GM19240 (cell line): ENCODE data around the gene SLC13A5.

ENCODE experiments used
- DNase-seq: peaks from one replicate; pipeline ENCODE4 v3.0.0; 2011; ENCODE audit warnings: low spot score; ENCODE audit not compliant: insufficient read length

The SLC13A5 gene

DNA sequence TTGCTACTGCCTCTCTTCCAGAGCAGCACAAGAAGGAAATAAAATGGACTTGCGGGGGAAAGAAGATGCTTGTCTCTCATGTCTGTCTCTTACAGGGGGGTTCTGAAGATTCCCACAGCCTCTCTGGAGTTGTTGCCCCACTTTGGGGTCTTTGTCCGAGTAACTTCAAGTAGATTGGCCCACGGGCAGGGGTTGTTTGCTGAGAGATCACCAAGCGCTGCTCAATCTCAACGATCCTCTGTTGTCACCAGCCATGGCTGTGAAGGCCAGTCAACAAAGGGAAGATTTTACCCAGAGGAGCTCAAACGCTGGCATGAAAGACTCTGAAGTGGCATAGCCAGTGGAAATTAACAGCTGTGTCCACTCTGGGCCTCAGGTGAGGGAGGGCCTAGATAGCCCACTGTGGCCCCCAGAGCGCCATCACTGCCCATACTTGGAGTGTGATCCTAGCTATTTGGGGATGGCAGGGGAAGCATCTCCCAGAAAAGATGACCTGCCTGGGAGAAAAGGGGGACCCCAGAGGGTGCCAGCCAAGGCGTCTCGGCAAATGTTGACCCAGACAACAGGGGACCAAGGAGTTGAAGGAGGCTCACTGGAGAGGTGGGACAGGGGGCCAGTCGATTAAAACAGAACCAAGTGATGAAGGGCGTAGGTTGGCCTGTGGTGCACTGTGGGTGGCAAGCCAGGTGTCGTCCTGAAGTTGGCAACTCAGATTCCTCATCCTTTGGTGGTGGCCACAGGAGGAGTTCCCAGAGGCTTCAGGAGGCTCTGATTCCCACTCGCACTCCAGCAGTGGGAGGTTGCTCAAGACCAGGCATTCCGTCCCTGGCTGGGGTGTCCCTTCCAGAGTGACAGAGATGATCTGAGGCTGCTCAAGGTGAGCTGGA, 28.0 kb downstream of the SLC13A5 start:
- no peak for DNase-seq

DNA sequence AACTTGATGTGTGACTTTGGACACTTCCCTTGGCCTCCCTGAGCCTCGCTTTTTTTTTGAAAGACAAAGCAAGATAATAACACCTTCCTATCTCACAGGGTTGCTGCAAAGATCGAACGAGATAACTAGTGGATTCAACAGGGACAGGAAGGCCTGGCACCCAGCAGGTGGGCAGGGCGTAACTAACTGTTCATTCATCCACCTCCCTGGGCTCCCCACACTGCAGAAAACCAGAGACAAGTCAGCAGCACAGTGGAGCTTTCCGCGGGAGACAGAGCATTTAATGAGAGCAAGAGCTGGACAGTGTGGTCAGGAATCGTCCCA, 28.7 kb downstream of the SLC13A5 start:
- DNase-seq, result no peak

DNA sequence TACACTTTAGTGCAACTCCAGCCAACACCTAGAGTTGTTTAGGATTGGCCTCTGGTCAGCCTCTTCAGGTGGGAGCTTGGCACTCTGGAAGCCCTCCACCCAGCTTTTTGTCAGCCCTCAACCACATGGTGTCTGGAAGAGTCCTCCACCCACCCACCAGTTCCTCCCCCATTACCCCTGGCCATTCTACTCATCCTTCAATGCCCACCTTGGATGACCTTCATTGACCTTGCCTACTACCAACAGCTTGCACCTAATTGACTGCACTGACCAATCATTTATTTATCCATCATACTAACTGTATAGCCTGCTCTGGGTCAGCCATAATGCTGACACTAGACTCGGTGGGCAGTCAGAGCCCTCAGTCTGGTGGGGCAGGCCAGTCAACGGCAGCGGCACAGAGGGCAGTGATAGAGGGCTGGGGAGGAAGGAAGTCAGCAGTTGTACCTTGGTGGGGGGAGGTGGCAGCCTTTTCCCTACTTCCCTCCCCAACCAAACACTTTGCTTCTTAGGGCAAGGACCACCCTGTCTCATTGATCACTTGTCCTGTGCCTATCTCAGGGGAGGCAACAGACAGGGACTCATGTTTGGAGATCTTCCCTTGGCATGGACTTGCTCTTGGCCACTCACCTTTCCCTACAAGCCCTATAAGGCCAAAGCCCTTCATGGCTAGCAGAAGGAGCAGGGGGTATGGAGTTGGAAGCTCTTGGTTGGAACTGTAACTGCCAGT, 29.3 kb downstream of the SLC13A5 start:
- no peak for DNase-seq

DNA sequence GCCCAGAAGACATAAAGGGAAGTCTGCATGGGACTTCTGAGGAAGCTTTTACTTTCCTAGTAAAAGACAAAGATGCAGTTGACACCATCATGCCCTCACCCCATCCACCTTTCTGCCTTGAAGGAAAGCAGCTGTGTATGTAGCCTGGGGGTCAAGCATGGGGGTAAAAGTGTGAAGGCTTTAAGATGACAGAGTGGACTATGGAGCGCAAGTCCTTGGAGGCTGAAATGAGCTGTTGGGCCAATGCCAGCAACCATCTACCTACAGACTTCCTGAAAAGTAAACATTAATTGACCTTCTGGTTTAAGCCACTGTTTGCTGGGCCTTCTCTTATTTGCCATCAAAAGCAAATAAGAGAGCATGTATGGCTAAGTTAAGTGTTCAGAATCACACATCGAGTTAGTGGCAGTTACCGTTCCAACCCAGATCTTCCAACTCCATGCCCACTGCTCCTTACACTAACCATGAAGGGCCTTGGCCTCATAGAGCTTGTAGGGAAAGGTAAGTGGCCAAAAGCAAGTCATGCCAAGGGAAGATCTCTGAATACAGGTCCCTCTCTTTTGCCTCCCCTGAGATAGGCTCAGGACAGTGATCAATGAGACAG, 30.0 kb downstream of the SLC13A5 start:
- DNase-seq, result no peak

DNA sequence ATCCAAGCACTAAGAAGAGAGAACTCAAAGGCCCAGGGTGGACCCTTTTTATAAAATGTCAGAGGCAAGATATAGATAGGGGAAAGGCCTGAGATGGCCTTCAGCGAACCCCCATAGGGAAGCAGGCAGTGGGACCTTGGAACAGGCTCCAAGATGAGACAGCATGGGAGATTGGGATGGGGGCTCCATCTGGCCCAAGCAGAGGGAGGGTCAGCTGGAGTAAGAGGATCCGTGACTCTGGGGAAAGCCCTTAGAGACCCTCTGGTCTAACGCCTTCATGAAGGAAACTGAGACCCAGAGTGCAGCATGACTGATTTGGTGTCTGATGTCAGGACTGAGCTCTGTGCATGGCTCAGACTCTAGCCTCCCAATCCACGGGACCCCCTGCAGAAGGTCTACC, 30.8 kb downstream of the SLC13A5 start:
- DNase-seq, result no peak

DNA sequence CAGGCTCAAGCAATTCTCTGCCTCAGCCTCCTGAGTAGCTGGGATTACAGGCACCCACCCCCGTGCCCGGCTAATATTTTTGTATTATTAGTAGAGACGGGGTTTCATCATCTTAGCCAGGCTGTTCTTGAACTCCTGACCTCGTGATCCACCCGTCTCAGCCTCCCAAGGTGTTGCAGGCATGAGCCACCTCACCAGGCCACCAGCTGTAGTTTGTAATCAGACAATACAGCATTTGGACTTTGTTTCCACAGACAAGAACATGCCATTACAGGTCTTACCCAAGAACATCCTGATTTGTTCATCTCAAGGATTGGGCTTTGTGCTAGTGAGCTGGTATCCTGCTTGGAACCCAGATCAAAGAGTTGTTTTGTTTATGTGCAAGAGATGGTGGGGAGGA, 31.5 kb downstream of the SLC13A5 start:
- DNase-seq, result no peak

DNA sequence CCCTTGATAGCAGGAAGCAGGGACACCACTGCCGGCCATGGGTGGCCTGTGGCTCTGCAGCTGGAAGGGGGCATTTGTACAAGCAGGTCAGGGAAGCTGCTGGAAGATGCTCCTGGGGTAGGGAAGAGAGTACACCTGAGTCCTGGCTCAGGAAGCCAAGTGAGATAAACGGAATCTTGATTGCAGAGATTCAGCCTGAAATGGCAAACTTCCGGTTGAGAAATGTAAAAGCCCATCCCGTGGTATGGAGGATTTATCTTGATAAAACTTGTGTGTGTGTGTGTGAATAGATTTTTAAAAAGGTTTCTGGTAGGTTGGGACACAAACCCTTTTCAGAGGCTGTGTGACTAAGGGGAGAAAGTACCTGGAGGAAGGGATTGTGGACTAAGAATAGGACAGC, 32.0 kb downstream of the SLC13A5 start:
- no peak for DNase-seq

DNA sequence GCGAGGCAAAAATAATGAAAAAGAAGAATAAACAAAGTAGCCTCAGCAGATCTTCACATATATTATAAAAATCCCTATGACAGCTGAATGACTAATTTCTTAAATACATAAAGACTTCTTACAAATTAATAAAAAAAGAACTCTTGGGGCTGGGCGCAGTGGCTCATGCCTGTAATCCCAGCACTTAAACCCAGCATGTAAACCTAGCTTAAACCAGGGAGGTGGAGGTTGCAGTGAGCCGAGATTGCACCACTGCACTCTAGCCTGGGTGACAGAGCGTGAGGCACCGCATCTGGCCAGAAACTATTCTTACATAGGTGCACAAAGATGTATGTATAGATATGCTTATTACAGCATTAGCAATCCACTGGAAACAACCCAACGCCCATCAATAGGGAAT, 33.9 kb downstream of the SLC13A5 start:
- no peak for DNase-seq

DNA sequence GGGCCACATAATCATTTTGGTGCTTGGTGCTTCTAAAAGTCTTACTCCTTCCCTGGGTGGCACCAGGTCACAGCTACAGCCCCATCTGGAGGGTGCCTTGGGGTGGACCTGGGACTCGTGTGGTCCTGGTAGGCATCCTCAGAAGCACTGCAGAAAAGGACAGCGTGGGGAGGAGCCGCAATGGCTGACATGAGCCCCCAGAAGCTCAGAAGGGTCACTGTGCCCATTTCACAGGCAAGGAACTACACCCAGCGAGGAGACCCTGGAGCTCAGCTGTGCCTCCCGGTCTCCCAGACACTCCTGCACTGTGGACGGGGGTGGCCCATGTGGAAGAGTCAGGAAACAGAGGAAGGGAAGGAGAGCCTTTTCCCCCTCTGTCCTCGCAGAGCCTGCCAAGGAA, 35.2 kb downstream of the SLC13A5 start:
- no peak for DNase-seq

DNA sequence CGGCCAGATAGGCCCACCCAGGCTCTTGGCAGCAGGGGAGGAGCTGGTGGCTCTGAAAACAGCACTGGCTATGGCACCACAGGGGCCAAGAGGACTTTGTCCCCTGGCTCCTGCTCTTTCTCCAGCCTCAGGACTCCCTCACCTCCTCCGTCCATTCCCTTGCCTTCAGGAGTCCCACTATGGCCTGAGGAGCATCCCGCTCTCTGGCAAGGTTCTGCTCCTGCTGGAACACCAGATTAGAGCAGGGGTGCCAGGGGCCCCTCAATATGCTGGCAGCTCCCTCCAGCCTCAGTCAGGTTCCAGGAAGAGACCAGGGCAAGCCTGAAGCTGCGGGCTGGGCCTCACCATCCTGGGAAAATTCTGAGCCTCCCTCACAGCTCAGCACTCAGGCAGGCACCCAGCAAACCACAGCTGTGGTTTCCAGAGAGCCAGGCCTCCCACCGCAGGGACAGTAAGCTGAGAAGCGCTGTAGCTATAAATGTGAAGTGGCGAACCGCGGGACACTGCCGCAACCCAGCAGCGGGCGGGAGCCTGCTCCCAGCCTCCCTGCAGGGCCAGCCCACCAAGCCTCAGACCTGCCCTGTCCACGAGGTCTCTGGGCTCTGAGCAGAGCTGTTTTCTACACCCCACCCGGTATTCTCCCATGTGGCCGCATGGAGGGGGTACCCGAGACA, 35.9 kb downstream of the SLC13A5 start:
- no peak for DNase-seq

DNA sequence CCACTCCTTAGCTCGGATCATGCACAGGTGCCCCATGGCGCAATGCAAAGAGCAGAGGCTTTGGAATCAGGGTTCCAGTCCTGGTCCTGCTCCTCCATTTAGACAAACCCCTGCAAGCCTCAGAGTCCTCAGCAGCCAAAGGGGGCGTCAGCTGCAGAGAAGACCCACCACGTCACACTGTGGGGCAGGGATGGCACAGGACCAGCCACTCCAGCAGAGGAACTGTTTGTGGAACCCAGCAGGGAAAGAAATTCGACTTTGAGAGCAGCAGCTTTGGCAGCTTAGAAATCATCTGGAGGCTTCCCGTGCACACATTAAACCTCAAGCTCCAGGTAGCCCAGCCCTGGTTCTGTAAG, 36.4 kb downstream of the SLC13A5 start:
- no peak for DNase-seq

DNA sequence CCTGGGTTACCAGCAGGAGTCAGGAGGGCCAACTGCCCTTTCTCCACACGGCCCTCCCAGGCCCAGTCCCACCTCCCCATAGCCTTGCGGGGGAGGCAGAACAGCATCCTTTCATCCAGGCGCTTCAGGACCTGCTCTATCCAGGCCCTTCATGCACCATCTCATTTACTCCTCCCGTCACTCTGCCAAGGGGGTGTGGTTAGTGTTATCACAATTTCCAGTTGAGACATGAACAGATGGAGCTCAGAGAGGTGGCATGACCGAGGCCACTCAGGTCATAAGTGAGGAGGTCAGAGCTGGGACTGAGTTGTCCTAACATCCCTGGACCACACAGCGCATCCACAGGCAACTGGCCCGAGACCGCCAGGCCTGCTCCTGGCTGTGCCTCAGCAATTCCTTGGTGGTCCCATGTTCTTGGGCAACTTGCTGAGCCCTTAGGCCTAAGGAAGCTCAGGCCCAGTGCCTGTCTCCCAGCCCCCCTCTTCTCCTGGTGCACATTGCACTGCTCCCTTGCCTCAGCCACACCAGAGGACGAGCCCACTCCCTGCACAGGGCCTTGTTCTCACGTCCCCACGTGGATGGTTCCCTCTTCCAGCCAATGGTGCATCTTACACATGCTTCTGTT, 37.9 kb downstream of the SLC13A5 start:
- DNase-seq, result no peak

DNA sequence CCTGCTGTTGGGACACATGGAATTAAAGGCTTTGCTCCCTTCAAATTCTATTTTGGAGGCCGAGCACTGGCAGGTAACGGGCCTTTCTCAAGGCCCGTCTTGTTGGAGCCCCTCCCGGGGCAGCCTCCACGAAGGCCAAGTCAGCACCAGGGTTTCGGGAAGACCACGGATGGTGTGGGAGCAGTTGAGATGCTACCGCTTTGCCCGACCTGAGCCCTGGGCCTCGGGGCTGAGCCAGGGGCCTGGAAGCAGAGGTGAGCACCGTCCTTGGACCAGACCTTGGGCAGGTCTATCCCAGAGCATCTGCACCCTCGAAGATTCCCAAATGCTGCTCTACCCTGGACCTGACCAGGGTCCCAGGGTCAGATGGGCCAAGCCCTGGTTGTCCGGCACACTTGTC, 38.6 kb downstream of the SLC13A5 start:
- no peak for DNase-seq

DNA sequence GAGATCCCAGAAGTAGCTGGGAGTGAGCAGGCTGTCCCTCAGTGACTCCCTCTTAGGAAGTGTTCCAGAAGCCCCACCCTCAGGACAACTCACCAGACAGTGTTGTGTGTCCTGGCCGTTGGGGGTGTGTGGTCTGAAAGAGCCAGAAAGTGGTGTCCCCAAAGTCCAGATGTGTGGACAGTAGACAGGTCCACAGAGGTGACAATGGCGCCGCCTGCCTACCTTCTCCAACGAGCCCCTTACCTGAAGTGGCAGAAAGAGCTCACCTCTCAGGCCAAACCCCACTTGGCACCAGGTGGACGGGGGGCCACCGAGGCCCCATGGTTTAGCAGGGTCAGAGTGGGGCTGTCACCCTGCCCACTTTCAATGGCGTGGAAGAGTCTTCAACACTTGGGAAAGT, 41.7 kb downstream of the SLC13A5 start:
- DNase-seq, result no peak

DNA sequence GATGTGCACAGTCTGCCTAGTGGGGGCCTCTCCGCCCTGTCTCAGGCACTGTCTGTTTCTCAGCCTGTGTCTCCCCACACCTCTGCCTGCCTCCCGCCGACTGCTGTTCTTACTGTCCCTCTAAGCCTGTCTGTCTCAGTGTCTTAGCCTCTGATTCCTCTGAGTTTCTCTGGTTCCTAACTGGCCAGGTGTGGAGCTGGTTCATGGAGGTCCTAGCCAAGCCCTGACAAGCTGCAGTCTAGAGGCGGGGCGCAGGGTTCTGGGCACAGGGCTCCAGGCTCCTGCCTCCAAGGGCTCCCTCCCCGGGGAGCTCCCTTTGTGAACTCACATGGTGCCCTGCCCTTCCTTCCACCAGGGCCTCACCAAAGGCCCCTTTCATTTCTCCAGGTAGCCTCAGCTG, 42.2 kb downstream of the SLC13A5 start:
- DNase-seq, result no peak

DNA sequence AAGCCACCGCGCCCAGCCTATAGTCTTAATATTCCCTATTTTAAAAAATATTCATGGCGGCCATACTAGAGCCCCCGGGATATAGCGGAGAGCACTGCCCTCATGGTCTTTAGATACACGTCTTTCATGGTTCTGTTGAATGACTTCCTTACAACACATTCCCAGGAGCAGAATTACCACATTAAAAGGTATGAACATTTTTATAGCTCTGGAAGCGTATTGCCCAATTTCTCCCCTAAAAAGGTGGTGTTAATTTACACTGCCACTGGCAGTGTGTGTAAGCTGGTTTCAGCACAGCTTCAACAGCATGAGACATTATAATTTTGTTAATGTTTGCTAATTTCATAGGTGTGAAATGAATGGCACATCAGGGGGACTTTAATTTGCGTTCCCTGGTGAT, 42.6 kb downstream of the SLC13A5 start:
- no peak for DNase-seq

DNA sequence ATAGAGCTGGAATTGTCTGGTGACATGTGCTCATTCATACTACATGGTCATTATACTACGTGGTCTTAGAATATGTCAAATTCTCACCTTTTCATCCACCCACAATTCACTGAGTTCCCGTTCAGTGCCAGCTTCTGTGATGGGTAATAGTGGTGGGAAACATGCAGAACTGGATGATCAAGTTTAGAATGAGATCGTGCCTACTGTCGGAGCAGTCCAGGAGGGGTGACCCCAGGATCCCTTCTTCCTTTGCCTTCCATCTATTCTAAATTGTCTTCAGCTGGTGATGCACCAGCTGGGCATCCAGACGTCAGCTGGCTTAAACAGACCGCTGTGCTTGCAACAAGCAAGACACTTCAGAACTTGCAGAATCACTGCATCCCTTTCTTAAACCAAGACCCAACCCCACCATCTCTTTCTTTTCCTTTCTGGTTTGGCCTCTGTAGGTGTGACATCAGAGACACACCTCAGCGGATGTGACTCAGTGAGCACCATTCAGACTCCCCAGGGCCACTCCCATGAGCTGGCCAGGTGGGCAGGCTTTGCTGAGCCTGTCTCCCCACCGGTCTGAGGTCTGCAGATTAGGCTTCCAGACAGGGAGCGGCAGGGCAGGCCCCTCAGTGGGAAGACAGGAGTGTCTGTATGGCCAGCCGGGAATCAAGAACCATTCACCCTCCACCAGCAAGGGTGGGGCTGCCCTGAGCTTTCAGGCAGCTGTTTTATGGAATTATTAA, 43.5 kb downstream of the SLC13A5 start:
- DNase-seq, result no peak

DNA sequence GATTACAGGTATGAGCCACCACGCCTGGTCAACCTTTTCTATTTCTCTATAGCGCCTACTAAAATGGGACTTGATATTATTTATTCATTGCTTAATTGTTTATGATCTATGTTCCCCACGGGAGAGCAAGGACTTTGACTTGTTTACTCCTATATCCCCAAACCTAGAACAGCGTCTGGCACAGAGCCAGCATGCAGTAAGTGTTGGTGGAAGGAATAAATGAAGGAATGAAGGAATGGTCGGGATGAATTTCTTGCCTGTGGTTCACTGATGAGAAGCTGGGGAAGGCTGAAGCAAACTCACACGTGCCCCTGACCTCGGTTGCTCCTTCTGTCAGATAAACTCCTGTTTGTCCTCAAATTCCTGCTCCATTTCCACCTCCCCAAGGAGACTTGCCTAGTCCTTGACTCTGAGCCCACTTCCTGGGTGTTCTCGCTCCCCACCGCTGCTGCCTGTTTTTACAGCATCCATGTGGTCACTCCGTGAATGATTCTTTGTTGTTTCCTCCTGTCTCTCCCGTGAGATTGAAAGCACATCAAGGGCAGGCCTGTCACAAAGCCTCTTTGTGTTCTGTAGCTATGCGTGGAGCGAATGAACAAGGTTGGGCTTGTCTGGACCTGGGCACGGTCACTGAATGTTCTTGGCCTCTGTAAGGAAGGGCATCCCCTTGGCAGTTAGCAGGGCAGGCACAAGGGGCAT, 44.3 kb downstream of the SLC13A5 start:
- no peak for DNase-seq

DNA sequence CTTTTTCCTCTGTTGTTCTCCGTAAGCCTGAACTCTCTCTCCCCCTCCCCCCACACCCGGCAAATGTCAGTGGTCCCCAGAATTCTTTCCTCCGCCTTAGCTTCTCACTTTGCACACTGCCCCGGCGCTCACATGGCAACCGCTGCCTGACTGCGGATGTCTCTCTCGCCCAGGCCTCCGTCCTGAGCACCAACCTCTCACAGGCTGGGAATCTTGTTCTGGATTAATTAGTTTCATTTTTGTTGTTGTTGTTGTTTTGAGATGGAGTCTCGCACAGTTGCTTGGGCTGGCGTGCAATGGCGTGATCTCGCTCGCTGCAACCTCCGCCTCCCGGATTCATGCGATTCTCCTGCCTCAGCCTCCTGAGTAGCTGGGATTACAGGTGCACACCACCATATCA, 45.0 kb downstream of the SLC13A5 start:
- no peak for DNase-seq

DNA sequence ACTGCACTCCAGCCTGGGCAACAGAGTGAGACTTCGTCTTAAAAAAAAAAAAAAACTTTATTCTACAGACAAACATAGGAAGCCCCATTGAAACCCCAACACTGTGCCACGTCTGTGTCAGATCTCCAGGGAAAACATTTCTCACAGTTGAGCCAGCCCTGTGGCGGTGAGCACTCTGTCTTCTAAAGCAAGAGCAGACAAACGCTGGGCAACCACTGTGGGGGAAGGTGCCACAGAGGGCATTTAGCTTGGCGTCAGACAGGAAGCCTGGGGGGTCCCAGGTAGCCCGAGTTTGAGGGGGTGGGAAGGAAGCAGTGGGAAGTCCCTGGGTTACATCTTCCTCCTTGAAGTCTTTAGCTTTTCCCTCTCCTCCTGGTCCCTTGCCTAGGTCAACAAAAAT, 45.7 kb downstream of the SLC13A5 start:
- DNase-seq, result no peak
